ENCODE data around the gene KRTAP5-5. TPM values are rescaled to one million over a fixed set of nuclear protein-coding genes. Genes with fewer than 3 reads are reported as not detected.

Gene KRTAP5-5
- total and polyA plus RNA-seq, 2 of the 13 experiments (the other 11 are each of a cell fraction or from before 2014, with no cell fraction given): not detected

GRCh38 chr11:1674173-1675131 lies 44.9 kb downstream of the KRTAP5-5 start (continued):
- TF ChIP-seq ZBTB43 (CRISPR knock-in tag; conservative IDR thresholded peaks at IDR 0.05): 0 out of 2 replicates have a peak, but pooled peaks have one; percentile 12
- no peak for TF ChIP-seq GMEB2 (CRISPR knock-in tag; IDR thresholded peaks at IDR 0.05; ENCODE audit: low read depth)
- peak; percentile 37; the same call in 1 of the 2 replicates for TF ChIP-seq POLR2AphosphoS5 (IDR thresholded peaks at IDR 0.05; ENCODE audit: low read depth, low read length)
- TF ChIP-seq POLR2A (IDR thresholded peaks at IDR 0.05; ENCODE audit: insufficient read depth in 1 of 2, low read depth in 2 of 2, low read length in 2 of 2): peak in 1 of 2 experiments; percentile 51; a peak in 2 of 4 replicates
- TF ChIP-seq ZNF563 (CRISPR knock-in tag; IDR thresholded peaks at IDR 0.05): no peak
- TF ChIP-seq FOXO1 (CRISPR knock-in tag; IDR thresholded peaks at IDR 0.05): peak; percentile 59
- 0 out of 2 replicates have a peak, but pooled peaks have one; percentile 41 for TF ChIP-seq ZNF280B (CRISPR knock-in tag; IDR thresholded peaks at IDR 0.05; ENCODE audit: borderline replicate concordance)
- peak; percentile 35; the same call in 1 of the 2 replicates for TF ChIP-seq CCDC6 (CRISPR knock-in tag; IDR thresholded peaks at IDR 0.05)
- TF ChIP-seq FOXC1 (CRISPR knock-in tag; IDR thresholded peaks at IDR 0.05; ENCODE audit: borderline replicate concordance): peak; percentile 59; the same call in 1 of the 2 replicates
- TF ChIP-seq ERF (CRISPR knock-in tag; IDR thresholded peaks at IDR 0.05): no peak
- no peak for TF ChIP-seq RFXANK (CRISPR knock-in tag; IDR thresholded peaks at IDR 0.05)
- TF ChIP-seq KDM3A (CRISPR knock-in tag; IDR thresholded peaks at IDR 0.05; ENCODE audit: low read depth): no peak
- no peak for TF ChIP-seq ELF3 (CRISPR knock-in tag; IDR thresholded peaks at IDR 0.05)
- TF ChIP-seq SALL2 (CRISPR knock-in tag; IDR thresholded peaks at IDR 0.05): no peak
- peak; percentile 23; the same call in 1 of the 2 replicates for TF ChIP-seq CEBPG (CRISPR knock-in tag; IDR thresholded peaks at IDR 0.05)
- no peak for TF ChIP-seq BORCS8-MEF2B (CRISPR knock-in tag; IDR thresholded peaks at IDR 0.05)
- no peak for TF ChIP-seq ZNF441 (CRISPR knock-in tag; IDR thresholded peaks at IDR 0.05; ENCODE audit: borderline replicate concordance)
- no peak for TF ChIP-seq CSRNP2 (CRISPR knock-in tag; conservative IDR thresholded peaks at IDR 0.05; ENCODE audit: low read depth)
- TF ChIP-seq ZMYM3 (CRISPR knock-in tag; IDR thresholded peaks at IDR 0.05): no peak
- no peak for TF ChIP-seq ZBTB14 (CRISPR knock-in tag; IDR thresholded peaks at IDR 0.05)
- no peak for TF ChIP-seq TBX3 (IDR thresholded peaks at IDR 0.05; ENCODE audit: borderline replicate concordance)
